ENCODE data around the gene RASAL1. TPM values are rescaled to one million over a fixed set of nuclear protein-coding genes. Genes with fewer than 3 reads are reported as not detected.

RASAL1 gene
- total RNA-seq, 1 experiment from 2014 or later, result 4.4 TPM

GRCh38 chr12:113054948-113055486, 80.5 kb downstream of the RASAL1 start:
- H3K27me3 ChIP-seq (ENCODE audit: control insufficient read depth, insufficient read depth, low read length), result peaks cover 27% of the 10 kb centered on the region
- DNase-seq, result no peak
- H3K4me3 ChIP-seq (ENCODE audit: insufficient read depth, low read depth, low read length), result no peak overlapping the region
- no peaks in the 10 kb centered on the region for H3K36me3 ChIP-seq (replicated peaks; ENCODE audit: control insufficient read depth, insufficient read depth, low read length)

- peaks cover 26% of the 10 kb centered on the region for H3K27me3 ChIP-seq (ENCODE audit: control insufficient read depth, insufficient read depth, low read length)
- no peak for DNase-seq
- H3K4me3 ChIP-seq (ENCODE audit: insufficient read depth, low read depth, low read length), result no peak overlapping the region
- H3K36me3 ChIP-seq (replicated peaks; ENCODE audit: control insufficient read depth, insufficient read depth, low read length), result no peaks in the 10 kb centered on the region
Observed at GRCh38 chr12:113052326-113052725, 83.2 kb downstream of the RASAL1 start.

GRCh38 chr12:113051759-113052158, 83.8 kb downstream of the RASAL1 start:
- H3K27me3 ChIP-seq (ENCODE audit: control insufficient read depth, insufficient read depth, low read length), result peaks cover 21% of the 10 kb centered on the region
- H3K4me3 ChIP-seq (ENCODE audit: insufficient read depth, low read depth, low read length), result no peak overlapping the region
- no peak for DNase-seq
- H3K36me3 ChIP-seq (replicated peaks; ENCODE audit: control insufficient read depth, insufficient read depth, low read length), result no peaks in the 10 kb centered on the region

- Histone ChIP-seq H3K27me3 (ENCODE audit: control insufficient read depth, insufficient read depth, low read length) (peaks cover 12% of the 10 kb centered on the region), H3K36me3 (replicated peaks; ENCODE audit: control insufficient read depth, insufficient read depth, low read length) (no peaks in the 10 kb centered on the region), H3K4me3 (ENCODE audit: insufficient read depth, low read depth, low read length) (no peak overlapping the region)
- no peak for DNase-seq
Observed at GRCh38 chr12:113050795-113051194, 84.8 kb downstream of the RASAL1 start.

GRCh38 chr12:113049976-113050742, 85.4 kb downstream of the RASAL1 start:
- Histone ChIP-seq H3K27me3 (ENCODE audit: control insufficient read depth, insufficient read depth, low read length) (peaks cover 8% of the 10 kb centered on the region), H3K4me3 (ENCODE audit: insufficient read depth, low read depth, low read length) (no peak overlapping the region), H3K36me3 (replicated peaks; ENCODE audit: control insufficient read depth, insufficient read depth, low read length) (no peaks in the 10 kb centered on the region)
- peak; percentile 81 for DNase-seq

Other genes starting within 250 kb of the RASAL1 start
- 0.62 and 0.96 TPM in 2 replicates for gene OAS1, start 228.8 kb downstream of the RASAL1 start, total RNA-seq (2014; rRNA removed; shearing (Covaris generic))
- 0.21 and 3.6 TPM in 2 replicates for gene OAS3, start 197.3 kb downstream of the RASAL1 start, total RNA-seq (2014; rRNA removed; shearing (Covaris generic))
- gene OAS2, start 157.2 kb downstream of the RASAL1 start, total RNA-seq (2014; rRNA removed; shearing (Covaris generic)), result not detected in 2 replicates
- 1.00 and 2.5 TPM in 2 replicates for gene DTX1, start 79.0 kb downstream of the RASAL1 start, total RNA-seq (2014; rRNA removed; shearing (Covaris generic))
- 0.33 TPM in 1 of 2 replicates, not detected in the other for gene CFAP73, start 14.0 kb upstream of the RASAL1 start, total RNA-seq (2014; rRNA removed; shearing (Covaris generic))
- gene DDX54, start 49.7 kb upstream of the RASAL1 start, total RNA-seq (2014; rRNA removed; shearing (Covaris generic)), result 93.9 and 101 TPM in 2 replicates
- gene RITA1, start 50.0 kb upstream of the RASAL1 start, total RNA-seq (2014; rRNA removed; shearing (Covaris generic)), result 42.3 and 45.9 TPM in 2 replicates
- gene TPCN1, start 85.7 kb upstream of the RASAL1 start, total RNA-seq (2014; rRNA removed; shearing (Covaris generic)), result 19.2 and 20.7 TPM in 2 replicates
- gene SLC8B1, start 199.3 kb upstream of the RASAL1 start, total RNA-seq (2014; rRNA removed; shearing (Covaris generic)), result 10.7 and 16.7 TPM in 2 replicates
- gene PLBD2, start 222.8 kb upstream of the RASAL1 start, total RNA-seq (2014; rRNA removed; shearing (Covaris generic)), result 12.6 and 12.7 TPM in 2 replicates